ENCODE data around the gene GHR.

Gene GHR

GRCh38 chr5:42516282-42517042 is 93.2 kb downstream of the GHR start:
- no peak for TF ChIP-seq CTCF (IDR thresholded peaks at IDR 0.05; ENCODE audit: low read depth, low read length, missing control alignments)
- no peak overlapping the region for H3K4me3 ChIP-seq (ENCODE audit: low read depth, low read length)
- no peak for DNase-seq (ENCODE audit: low read depth)

- DNase-seq (ENCODE audit: low read depth) = no peak
- no peak overlapping the region for H3K4me3 ChIP-seq (ENCODE audit: low read depth, low read length)
- no peak for TF ChIP-seq CTCF (IDR thresholded peaks at IDR 0.05; ENCODE audit: low read depth, low read length, missing control alignments)
Observed at GRCh38 chr5:42517164-42517563, 93.9 kb downstream of the GHR start.

GRCh38 chr5:42518595-42519221 is 95.5 kb downstream of the GHR start:
- DNase-seq (ENCODE audit: low read depth) = no peak
- TF ChIP-seq CTCF (IDR thresholded peaks at IDR 0.05; ENCODE audit: low read depth, low read length, missing control alignments) = no peak
- no peak overlapping the region for H3K4me3 ChIP-seq (ENCODE audit: low read depth, low read length)

GRCh38 chr5:42520203-42520602 is 97.0 kb downstream of the GHR start:
- no peak for DNase-seq (ENCODE audit: low read depth)
- TF ChIP-seq CTCF (IDR thresholded peaks at IDR 0.05; ENCODE audit: low read depth, low read length, missing control alignments) = no peak
- no peak overlapping the region for H3K4me3 ChIP-seq (ENCODE audit: low read depth, low read length)

GRCh38 chr5:42520957-42521356 is 97.7 kb downstream of the GHR start:
- no peak for TF ChIP-seq CTCF (IDR thresholded peaks at IDR 0.05; ENCODE audit: low read depth, low read length, missing control alignments)
- no peak overlapping the region for H3K4me3 ChIP-seq (ENCODE audit: low read depth, low read length)
- no peak for DNase-seq (ENCODE audit: low read depth)

GRCh38 chr5:42521406-42521805 is 98.2 kb downstream of the GHR start:
- H3K4me3 ChIP-seq (ENCODE audit: low read depth, low read length) = no peak overlapping the region
- DNase-seq (ENCODE audit: low read depth) = no peak
- TF ChIP-seq CTCF (IDR thresholded peaks at IDR 0.05; ENCODE audit: low read depth, low read length, missing control alignments) = no peak

- no peak for TF ChIP-seq CTCF (IDR thresholded peaks at IDR 0.05; ENCODE audit: low read depth, low read length, missing control alignments)
- no peak overlapping the region for H3K4me3 ChIP-seq (ENCODE audit: low read depth, low read length)
- DNase-seq (ENCODE audit: low read depth) = no peak
Observed at GRCh38 chr5:42522783-42523182, 99.5 kb downstream of the GHR start.
